Measurements from ENCODE around the gene ZDHHC14.

- TF ChIP-seq ZC3H10 (CRISPR knock-in tag; IDR thresholded peaks at IDR 0.05): no peak
- TF ChIP-seq, protein P1, sequence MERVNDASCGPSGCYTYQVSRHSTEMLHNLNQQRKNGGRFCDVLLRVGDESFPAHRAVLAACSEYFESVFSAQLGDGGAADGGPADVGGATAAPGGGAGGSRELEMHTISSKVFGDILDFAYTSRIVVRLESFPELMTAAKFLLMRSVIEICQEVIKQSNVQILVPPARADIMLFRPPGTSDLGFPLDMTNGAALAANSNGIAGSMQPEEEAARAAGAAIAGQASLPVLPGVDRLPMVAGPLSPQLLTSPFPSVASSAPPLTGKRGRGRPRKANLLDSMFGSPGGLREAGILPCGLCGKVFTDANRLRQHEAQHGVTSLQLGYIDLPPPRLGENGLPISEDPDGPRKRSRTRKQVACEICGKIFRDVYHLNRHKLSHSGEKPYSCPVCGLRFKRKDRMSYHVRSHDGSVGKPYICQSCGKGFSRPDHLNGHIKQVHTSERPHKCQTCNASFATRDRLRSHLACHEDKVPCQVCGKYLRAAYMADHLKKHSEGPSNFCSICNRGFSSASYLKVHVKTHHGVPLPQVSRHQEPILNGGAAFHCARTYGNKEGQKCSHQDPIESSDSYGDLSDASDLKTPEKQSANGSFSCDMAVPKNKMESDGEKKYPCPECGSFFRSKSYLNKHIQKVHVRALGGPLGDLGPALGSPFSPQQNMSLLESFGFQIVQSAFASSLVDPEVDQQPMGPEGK (CRISPR knock-in tag; IDR thresholded peaks at IDR 0.05; ENCODE audit: borderline replicate concordance): no peak
- no peak for TF ChIP-seq ARNTL (CRISPR knock-in tag; IDR thresholded peaks at IDR 0.05; ENCODE audit: borderline replicate concordance, low read depth)
Observed at GRCh38 chr6:157522472-157522871, 141.5 kb downstream of the ZDHHC14 start.

Measured in SK-N-SH treated with all-trans-retinoic acid at 6 μM for 48 hours (cell line).